MCF 10A (cell line): ENCODE results near the gene LDAH. TPM values are rescaled to one million over a fixed set of nuclear protein-coding genes. Genes with fewer than 3 reads are reported as not detected.

Source experiments
- BruUV-seq: library from RNA; stranded (reverse); fragments of 400-500 nt; replicated peaks from 2 replicates; lab custom pipeline; 2021; lab: Mats Ljungman, UMichigan
- CTCF ChIA-PET: fragments of 300-600 bp; sonication (Branson Sonifier 250); formaldehyde crosslinking; extraction: SDS; loops from one replicate; lab custom pipeline; 2021; ENCODE audit warnings: antibody characterized with exemption, inconsistent platforms; lab: Yijun Ruan, JAX
- POLR2A ChIA-PET: fragments of 300-600, 350-650 bp; sonication (Branson Sonifier 250); formaldehyde crosslinking; extraction: SDS; loops from one replicate; lab custom pipeline; 2020; ENCODE audit warnings: antibody characterized with exemption, inconsistent platforms; lab: Yijun Ruan, JAX
- DNase-seq: peaks from one replicate; pipeline ENCODE4 v3.0.0-alpha.2; 2018; ENCODE audit not compliant: unreplicated experiment
- H3K27ac Mint-ChIP-seq: one replicate; pipeline ENCODE4 v1.8.0; 2022; ENCODE audit warnings: mild to moderate bottlenecking, low read depth, mixed read lengths; ENCODE audit not compliant: unreplicated experiment
- H3K27me3 Mint-ChIP-seq: one replicate; pipeline ENCODE4 v1.8.0; 2022; ENCODE audit warnings: mixed read lengths; ENCODE audit not compliant: insufficient read depth, unreplicated experiment
- H3K36me3 Mint-ChIP-seq: one replicate; pipeline ENCODE4 v1.8.0; 2022; ENCODE audit warnings: mild to moderate bottlenecking, moderate library complexity, mixed read lengths; ENCODE audit not compliant: insufficient read depth, unreplicated experiment
- H3K4me1 Mint-ChIP-seq: one replicate; pipeline ENCODE4 v1.8.0; 2022; ENCODE audit warnings: mixed read lengths; ENCODE audit not compliant: insufficient read depth, unreplicated experiment
- H3K4me3 Mint-ChIP-seq: one replicate; pipeline ENCODE4 v1.8.0; 2022; ENCODE audit warnings: mild to moderate bottlenecking, moderate library complexity, mixed read lengths; ENCODE audit not compliant: unreplicated experiment
- H3K9me3 Mint-ChIP-seq: one replicate; pipeline ENCODE4 v1.8.0; 2022; ENCODE audit warnings: mixed read lengths; ENCODE audit not compliant: unreplicated experiment
- CTCF ChIP-seq: fragments of 200-600 bp; IDR thresholded peaks from one replicate; pipeline ENCODE4 v1.8.0; 2022; ENCODE audit warnings: antibody characterized with exemption, mild to moderate bottlenecking; ENCODE audit not compliant: unreplicated experiment
- intact Hi-C: fragments of 100-400 bp; cut with micrococcal nuclease; formaldehyde crosslinking; loops from 2 replicates; pipeline ENCODE4 v1.14.1; 2022
- total RNA-seq: library from RNA; stranded (reverse); gene quantifications from 2 replicates; pipeline ENCODE4 v1.2.3, GENCODE V29; 2022

The LDAH gene
- total RNA-seq, 1 experiment from 2014 or later, result 17.0 TPM

DNA sequence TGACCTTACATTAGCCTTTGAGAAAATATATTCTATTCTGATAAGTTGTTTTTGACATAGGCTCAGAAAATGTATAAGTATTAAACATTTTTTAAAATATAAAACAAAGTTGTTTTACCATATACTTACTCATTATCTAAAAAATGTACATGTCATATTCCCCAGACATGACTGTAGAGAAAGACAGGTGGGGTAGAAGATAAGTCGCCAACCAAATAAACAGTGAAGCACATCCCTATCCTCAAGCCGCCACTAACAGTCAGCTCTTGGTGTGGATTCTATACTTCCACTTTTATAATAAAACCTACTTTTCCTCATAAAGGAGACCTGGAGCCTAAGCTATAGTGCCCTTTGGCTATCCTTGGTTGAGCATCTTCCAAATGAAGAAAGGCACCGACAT, 129.6 kb downstream of the LDAH start:
- peaks cover 8% of the 10 kb centered on the region for H3K36me3 Mint-ChIP-seq
- ChIA-PET POLR2A (no interaction called here), CTCF (interaction anchor here (0.9 to 2.7 kb wide), 4 partner anchors 16 to 268 kb away, joined by 3 to 10 read pairs (median 4); no protein-coding TSS in a partner anchor)
- no TSS peak for BruUV-seq
- no peak for TF ChIP-seq CTCF
- H3K4me1 Mint-ChIP-seq, result no peaks in the 10 kb centered on the region
- H3K27me3 Mint-ChIP-seq, result no peaks in the 10 kb centered on the region
- DNase-seq, result no peak
- H3K4me3 Mint-ChIP-seq, result no peak overlapping the region
- H3K9me3 Mint-ChIP-seq, result no peaks in the 10 kb centered on the region
- intact Hi-C loops, result no loop called here
- H3K27ac Mint-ChIP-seq, result no peak overlapping the region

GRCh38 chr2:20692081-20692480, 130.8 kb downstream of the LDAH start:
- Mint-ChIP-seq H3K9me3 (no peaks in the 10 kb centered on the region), H3K36me3 (peaks cover 14% of the 10 kb centered on the region), H3K4me1 (no peaks in the 10 kb centered on the region), H3K27me3 (no peaks in the 10 kb centered on the region), H3K27ac (no peak overlapping the region), H3K4me3 (no peak overlapping the region)
- TF ChIP-seq CTCF, result no peak
- ChIA-PET POLR2A (interaction anchor here (0.6 kb wide), 1 partner anchor 123 kb away, joined by 3 read pairs; no protein-coding TSS in a partner anchor), CTCF (interaction anchor here (0.6 to 2.7 kb wide), 6 partner anchors 10 to 269 kb away, joined by 3 to 10 read pairs (median 4); no protein-coding TSS in a partner anchor)
- DNase-seq, result no peak
- intact Hi-C loops, result no loop called here
- BruUV-seq, result no TSS peak

DNA sequence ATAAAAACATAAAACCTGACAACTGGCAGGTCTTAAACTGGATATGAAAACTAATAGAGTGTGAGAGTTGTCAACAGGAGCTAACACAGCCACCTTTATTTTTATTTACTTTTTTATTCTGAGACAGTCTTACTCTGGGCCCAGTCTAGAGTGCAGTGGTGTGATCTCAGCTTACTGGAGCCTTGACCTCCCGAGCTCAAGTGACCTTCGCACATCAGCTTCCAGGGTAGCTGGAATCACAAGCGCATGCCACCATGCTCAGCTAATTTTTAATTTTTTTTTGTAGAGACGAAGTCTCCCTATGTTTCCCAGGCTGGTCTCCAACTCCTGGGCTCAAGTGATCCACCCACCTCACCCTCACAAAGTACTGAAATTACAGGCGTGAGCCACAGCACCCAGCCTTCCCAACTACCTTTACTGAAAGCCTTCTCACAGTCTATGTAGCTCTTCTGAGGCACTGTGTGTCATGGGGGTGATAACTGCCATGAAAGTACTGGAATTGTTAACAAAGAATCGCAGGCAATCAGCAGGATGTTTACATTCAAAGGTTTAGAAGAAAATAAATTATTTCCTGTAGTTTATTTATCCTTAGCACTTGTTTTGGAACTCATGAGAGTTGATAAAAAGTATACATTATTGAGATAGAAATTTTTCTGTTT, 131.7 kb downstream of the LDAH start:
- no peaks in the 10 kb centered on the region for H3K27me3 Mint-ChIP-seq
- H3K4me3 Mint-ChIP-seq, result no peak overlapping the region
- BruUV-seq, result no TSS peak
- no peak overlapping the region for H3K27ac Mint-ChIP-seq
- no peaks in the 10 kb centered on the region for H3K4me1 Mint-ChIP-seq
- ChIA-PET CTCF (interaction anchor here (0.6 to 2.7 kb wide), 4 partner anchors 30 to 1056 kb away, joined by 3 to 10 read pairs (median 4); no protein-coding TSS in a partner anchor), POLR2A (no interaction called here)
- DNase-seq, result no peak
- intact Hi-C loops, result no loop called here
- H3K36me3 Mint-ChIP-seq, result peaks cover 23% of the 10 kb centered on the region
- no peak for TF ChIP-seq CTCF
- no peaks in the 10 kb centered on the region for H3K9me3 Mint-ChIP-seq

GRCh38 chr2:20689428-20690264, 133.3 kb downstream of the LDAH start:
- no peak overlapping the region for H3K4me3 Mint-ChIP-seq
- DNase-seq, result no peak
- H3K27me3 Mint-ChIP-seq, result no peaks in the 10 kb centered on the region
- H3K36me3 Mint-ChIP-seq, result peaks cover 19% of the 10 kb centered on the region
- no peaks in the 10 kb centered on the region for H3K4me1 Mint-ChIP-seq
- BruUV-seq, result no TSS peak
- H3K9me3 Mint-ChIP-seq, result no peaks in the 10 kb centered on the region
- no peak overlapping the region for H3K27ac Mint-ChIP-seq
- ChIA-PET CTCF (interaction anchor here (0.6 to 1.5 kb wide), 3 partner anchors 28 to 274 kb away, joined by 3 to 8 read pairs (median 5); no protein-coding TSS in a partner anchor), POLR2A (no interaction called here)
- TF ChIP-seq CTCF, result no peak
- intact Hi-C loops, result no loop called here
